ENCODE results near the gene EPN2.

DNA sequence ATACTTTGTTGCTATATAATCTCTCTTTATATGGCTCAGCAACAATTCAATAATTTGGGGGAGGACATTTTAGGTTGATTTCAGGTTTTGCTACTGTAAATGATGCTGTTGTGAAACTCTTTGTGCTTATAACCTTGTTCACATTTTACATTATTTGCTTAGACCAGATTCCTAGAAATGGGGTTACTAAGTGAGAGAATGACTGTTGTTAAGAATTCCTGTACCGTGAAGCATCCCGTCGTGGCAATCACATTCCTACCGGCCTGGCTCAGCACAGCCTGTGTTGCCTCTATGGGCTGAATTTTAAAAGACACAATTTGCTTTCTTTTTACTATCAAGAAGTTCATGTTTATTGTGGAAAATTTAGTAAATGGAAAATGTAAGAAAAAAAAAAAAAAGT lies 94.0 kb downstream of the EPN2 start:
- no peak for TF ChIP-seq EZH2 (IDR thresholded peaks at IDR 0.05)
- TF ChIP-seq JUND (IDR thresholded peaks at IDR 0.05): no peak
- TF ChIP-seq, protein P1, sequence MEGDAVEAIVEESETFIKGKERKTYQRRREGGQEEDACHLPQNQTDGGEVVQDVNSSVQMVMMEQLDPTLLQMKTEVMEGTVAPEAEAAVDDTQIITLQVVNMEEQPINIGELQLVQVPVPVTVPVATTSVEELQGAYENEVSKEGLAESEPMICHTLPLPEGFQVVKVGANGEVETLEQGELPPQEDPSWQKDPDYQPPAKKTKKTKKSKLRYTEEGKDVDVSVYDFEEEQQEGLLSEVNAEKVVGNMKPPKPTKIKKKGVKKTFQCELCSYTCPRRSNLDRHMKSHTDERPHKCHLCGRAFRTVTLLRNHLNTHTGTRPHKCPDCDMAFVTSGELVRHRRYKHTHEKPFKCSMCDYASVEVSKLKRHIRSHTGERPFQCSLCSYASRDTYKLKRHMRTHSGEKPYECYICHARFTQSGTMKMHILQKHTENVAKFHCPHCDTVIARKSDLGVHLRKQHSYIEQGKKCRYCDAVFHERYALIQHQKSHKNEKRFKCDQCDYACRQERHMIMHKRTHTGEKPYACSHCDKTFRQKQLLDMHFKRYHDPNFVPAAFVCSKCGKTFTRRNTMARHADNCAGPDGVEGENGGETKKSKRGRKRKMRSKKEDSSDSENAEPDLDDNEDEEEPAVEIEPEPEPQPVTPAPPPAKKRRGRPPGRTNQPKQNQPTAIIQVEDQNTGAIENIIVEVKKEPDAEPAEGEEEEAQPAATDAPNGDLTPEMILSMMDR (IDR thresholded peaks at IDR 0.05 in 2 of 3, conservative IDR thresholded peaks at IDR 0.05 in 1 of 3; ENCODE audit: borderline replicate concordance in 1 of 3, insufficient read depth in 1 of 3, low read depth in 2 of 3, low read length in 2 of 3): no peak
- no peak for TF ChIP-seq POLR2A (IDR thresholded peaks at IDR 0.05; ENCODE audit: borderline replicate concordance, extremely low read depth, insufficient read depth, insufficient read length)
- TF ChIP-seq, protein P2, sequence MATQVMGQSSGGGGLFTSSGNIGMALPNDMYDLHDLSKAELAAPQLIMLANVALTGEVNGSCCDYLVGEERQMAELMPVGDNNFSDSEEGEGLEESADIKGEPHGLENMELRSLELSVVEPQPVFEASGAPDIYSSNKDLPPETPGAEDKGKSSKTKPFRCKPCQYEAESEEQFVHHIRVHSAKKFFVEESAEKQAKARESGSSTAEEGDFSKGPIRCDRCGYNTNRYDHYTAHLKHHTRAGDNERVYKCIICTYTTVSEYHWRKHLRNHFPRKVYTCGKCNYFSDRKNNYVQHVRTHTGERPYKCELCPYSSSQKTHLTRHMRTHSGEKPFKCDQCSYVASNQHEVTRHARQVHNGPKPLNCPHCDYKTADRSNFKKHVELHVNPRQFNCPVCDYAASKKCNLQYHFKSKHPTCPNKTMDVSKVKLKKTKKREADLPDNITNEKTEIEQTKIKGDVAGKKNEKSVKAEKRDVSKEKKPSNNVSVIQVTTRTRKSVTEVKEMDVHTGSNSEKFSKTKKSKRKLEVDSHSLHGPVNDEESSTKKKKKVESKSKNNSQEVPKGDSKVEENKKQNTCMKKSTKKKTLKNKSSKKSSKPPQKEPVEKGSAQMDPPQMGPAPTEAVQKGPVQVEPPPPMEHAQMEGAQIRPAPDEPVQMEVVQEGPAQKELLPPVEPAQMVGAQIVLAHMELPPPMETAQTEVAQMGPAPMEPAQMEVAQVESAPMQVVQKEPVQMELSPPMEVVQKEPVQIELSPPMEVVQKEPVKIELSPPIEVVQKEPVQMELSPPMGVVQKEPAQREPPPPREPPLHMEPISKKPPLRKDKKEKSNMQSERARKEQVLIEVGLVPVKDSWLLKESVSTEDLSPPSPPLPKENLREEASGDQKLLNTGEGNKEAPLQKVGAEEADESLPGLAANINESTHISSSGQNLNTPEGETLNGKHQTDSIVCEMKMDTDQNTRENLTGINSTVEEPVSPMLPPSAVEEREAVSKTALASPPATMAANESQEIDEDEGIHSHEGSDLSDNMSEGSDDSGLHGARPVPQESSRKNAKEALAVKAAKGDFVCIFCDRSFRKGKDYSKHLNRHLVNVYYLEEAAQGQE (IDR thresholded peaks at IDR 0.05; ENCODE audit: low read depth): no peak
